Adrenal gland (tissue), 5 donors: ENCODE measurements around the gene IRS2.

Source experiments
- POLR2A ChIP-seq, 2 donors: fragments of 450-650 bp; IDR thresholded peaks; one replicate each; pipeline ENCODE4 v1.6.1; 2017; ENCODE audit warnings: antibody characterized with exemption in 2 of 2, mild to moderate bottlenecking in 2 of 2, moderate library complexity in 1 of 2
- TF ChIP-seq, protein P1 (sequence below), 6 experiments: fragments of 450-650 bp in 4 of 6; fragments of 200-600 bp in 2 of 6; sonication (generic) in 1 of 6; IDR thresholded peaks; 1 replicate in 5 of 6; 2 replicates in 1 of 6; pipeline versions ENCODE4 v1.5.1 to v1.8.0; 2016 to 2021; ENCODE audit warnings: antibody characterized with exemption in 6 of 6, mild to moderate bottlenecking in 2 of 6, moderate library complexity in 1 of 6
- donor health status: DM: no; HTN: no; CAD: no.

DNA sequence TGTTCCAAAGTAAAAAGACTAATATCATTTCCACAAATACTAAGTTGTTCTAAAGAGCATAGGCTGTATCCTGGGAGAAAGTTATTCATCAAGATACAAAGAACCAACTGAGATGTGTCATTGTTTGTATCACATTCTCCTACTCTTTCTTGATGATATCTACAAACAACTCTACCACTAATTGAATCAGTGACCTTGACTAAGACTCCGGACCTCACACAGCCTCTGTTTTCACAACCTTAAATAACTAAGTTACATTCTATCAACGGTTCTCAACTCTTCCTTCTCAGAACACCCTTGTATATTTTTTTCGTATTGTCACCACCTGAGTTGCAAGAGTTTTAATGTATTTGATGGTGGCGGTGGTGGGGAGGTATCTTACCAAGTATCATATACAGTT is 12.6 kb downstream of the IRS2 start:
- no peak for TF ChIP-seq POLR2A (IDR thresholded peaks at IDR 0.05)
- TF ChIP-seq, protein P1, sequence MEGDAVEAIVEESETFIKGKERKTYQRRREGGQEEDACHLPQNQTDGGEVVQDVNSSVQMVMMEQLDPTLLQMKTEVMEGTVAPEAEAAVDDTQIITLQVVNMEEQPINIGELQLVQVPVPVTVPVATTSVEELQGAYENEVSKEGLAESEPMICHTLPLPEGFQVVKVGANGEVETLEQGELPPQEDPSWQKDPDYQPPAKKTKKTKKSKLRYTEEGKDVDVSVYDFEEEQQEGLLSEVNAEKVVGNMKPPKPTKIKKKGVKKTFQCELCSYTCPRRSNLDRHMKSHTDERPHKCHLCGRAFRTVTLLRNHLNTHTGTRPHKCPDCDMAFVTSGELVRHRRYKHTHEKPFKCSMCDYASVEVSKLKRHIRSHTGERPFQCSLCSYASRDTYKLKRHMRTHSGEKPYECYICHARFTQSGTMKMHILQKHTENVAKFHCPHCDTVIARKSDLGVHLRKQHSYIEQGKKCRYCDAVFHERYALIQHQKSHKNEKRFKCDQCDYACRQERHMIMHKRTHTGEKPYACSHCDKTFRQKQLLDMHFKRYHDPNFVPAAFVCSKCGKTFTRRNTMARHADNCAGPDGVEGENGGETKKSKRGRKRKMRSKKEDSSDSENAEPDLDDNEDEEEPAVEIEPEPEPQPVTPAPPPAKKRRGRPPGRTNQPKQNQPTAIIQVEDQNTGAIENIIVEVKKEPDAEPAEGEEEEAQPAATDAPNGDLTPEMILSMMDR (IDR thresholded peaks at IDR 0.05), result no peak
